Measurements from ENCODE around the gene ALAS1.

Gene ALAS1

DNA sequence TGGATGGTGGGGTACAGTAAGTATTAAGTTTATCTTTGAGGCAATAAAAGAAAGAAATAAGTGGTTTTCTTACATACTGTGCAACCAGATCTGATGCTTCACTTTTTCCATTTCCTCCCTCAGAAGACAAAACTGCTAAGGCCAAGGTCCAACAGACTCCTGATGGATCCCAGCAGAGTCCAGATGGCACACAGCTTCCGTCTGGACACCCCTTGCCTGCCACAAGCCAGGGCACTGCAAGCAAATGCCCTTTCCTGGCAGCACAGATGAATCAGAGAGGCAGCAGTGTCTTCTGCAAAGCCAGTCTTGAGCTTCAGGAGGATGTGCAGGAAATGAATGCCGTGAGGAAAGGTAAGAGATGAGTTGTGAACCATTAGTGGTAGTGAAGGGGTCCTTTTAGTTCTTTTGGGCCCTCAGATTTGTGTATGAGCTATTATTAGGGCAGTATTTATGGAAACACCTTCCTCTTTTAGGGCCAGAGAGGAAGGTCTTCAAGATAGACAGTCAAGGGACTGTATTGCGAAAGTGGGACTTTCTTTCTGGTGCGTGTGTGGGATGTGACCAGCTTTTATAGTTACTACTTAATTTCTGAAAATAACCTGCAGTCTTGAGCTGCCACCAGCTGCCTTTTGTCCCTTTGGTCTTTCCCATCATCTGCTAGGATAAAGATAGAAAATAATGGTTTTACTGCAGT, 4.6 kb downstream of the ALAS1 start:
- no peaks in the 10 kb centered on the region for H3K27me3 ChIP-seq (ENCODE audit: insufficient read depth, poor library complexity, severe bottlenecking)
- TF ChIP-seq POLR2AphosphoS5 (IDR thresholded peaks at IDR 0.05; ENCODE audit: low read depth) (peak; percentile 66), SPI1 (IDR thresholded peaks at IDR 0.05; ENCODE audit: borderline replicate concordance, low read depth) (peak; percentile 47; the same call in 1 of the 2 replicates), GABPA (IDR thresholded peaks at IDR 0.05; ENCODE audit: low read depth) (no peak)
- DNase-seq (ENCODE audit: low read depth in 1 of 2, low spot score in 1 of 2), result peak; percentile 77 to 79
- peak overlapping the region; percentile 3 for H3K4me3 ChIP-seq (replicated peaks; ENCODE audit: insufficient read depth, low read length)
- H3K27ac ChIP-seq (replicated peaks), result peak overlapping the region; percentile 88

DNA sequence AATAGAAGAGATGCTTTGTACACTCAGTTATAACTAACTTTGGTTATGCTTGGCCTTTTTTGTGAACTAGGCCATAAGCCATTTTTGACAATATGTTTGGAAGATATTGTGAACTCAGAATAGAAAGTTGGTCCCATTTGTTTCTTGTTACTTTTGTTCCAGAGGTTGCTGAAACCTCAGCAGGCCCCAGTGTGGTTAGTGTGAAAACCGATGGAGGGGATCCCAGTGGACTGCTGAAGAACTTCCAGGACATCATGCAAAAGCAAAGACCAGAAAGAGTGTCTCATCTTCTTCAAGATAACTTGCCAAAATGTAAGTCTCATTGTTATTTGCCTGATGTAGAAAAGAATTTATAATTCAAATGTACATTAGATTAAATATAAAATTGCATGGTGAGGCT, 5.7 kb downstream of the ALAS1 start:
- DNase-seq (ENCODE audit: low read depth in 1 of 2, low spot score in 1 of 2), result no peak
- Histone ChIP-seq H3K27ac (replicated peaks) (peak overlapping the region; percentile 88), H3K4me3 (replicated peaks; ENCODE audit: insufficient read depth, low read length) (no peak overlapping the region), H3K27me3 (ENCODE audit: insufficient read depth, poor library complexity, severe bottlenecking) (no peaks in the 10 kb centered on the region)
- no peak for TF ChIP-seq GABPA (IDR thresholded peaks at IDR 0.05; ENCODE audit: low read depth)
- TF ChIP-seq REST (IDR thresholded peaks at IDR 0.05; ENCODE audit: insufficient replicate concordance, low read depth), result no peak
- TF ChIP-seq, protein P1, sequence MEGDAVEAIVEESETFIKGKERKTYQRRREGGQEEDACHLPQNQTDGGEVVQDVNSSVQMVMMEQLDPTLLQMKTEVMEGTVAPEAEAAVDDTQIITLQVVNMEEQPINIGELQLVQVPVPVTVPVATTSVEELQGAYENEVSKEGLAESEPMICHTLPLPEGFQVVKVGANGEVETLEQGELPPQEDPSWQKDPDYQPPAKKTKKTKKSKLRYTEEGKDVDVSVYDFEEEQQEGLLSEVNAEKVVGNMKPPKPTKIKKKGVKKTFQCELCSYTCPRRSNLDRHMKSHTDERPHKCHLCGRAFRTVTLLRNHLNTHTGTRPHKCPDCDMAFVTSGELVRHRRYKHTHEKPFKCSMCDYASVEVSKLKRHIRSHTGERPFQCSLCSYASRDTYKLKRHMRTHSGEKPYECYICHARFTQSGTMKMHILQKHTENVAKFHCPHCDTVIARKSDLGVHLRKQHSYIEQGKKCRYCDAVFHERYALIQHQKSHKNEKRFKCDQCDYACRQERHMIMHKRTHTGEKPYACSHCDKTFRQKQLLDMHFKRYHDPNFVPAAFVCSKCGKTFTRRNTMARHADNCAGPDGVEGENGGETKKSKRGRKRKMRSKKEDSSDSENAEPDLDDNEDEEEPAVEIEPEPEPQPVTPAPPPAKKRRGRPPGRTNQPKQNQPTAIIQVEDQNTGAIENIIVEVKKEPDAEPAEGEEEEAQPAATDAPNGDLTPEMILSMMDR (IDR thresholded peaks at IDR 0.05; ENCODE audit: insufficient read depth, low read length), result no peak
- TF ChIP-seq SPI1 (IDR thresholded peaks at IDR 0.05; ENCODE audit: borderline replicate concordance, low read depth), result no peak
- no peak for TF ChIP-seq POLR2AphosphoS5 (IDR thresholded peaks at IDR 0.05; ENCODE audit: low read depth)

GRCh38 chr3:52204337-52205073, 6.5 kb downstream of the ALAS1 start:
- Histone ChIP-seq H3K27me3 (ENCODE audit: insufficient read depth, poor library complexity, severe bottlenecking) (no peaks in the 10 kb centered on the region), H3K4me3 (replicated peaks; ENCODE audit: insufficient read depth, low read length) (no peak overlapping the region), H3K27ac (replicated peaks) (peak overlapping the region; percentile 88)
- TF ChIP-seq, protein P1 (IDR thresholded peaks at IDR 0.05; ENCODE audit: insufficient read depth, low read length), result no peak
- peak in 1 of 2 experiments; percentile 53 for DNase-seq (ENCODE audit: low read depth in 1 of 2, low spot score in 1 of 2)

DNA sequence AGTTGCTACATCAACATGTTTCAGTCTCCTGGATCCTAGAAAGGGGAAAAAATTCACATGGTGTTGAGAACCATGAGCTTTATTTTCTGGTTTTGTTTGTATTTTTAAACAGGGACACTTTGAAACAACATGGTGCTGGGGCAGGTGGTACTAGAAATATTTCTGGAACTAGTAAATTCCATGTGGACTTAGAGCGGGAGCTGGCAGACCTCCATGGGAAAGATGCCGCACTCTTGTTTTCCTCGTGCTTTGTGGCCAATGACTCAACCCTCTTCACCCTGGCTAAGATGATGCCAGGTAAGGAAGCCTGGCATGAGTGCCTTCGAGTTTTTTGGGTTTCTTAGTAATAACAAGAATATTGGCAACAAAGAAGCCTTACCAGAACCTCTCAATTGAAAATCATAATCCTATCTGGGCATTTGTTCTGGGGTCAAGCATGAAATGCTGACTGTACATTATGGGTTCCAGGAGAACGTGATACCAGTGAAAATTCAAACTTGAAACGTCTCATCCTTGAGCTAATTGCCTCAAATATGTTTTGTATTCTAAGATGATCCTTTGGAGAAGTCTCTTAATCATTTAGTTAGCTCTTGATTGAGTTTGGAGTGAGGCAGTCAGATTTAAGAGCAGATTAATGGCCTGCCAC, 7.9 kb downstream of the ALAS1 start:
- peak overlapping the region; percentile 88 for H3K27ac ChIP-seq (replicated peaks)
- DNase-seq (ENCODE audit: low read depth in 1 of 2, low spot score in 1 of 2), result no peak
- H3K4me3 ChIP-seq (replicated peaks; ENCODE audit: insufficient read depth, low read length), result no peak overlapping the region
- TF ChIP-seq REST (IDR thresholded peaks at IDR 0.05; ENCODE audit: insufficient replicate concordance, low read depth), result no peak
- TF ChIP-seq POLR2AphosphoS5 (IDR thresholded peaks at IDR 0.05; ENCODE audit: low read depth), result no peak
- TF ChIP-seq, protein P1 (IDR thresholded peaks at IDR 0.05; ENCODE audit: insufficient read depth, low read length), result no peak
- no peak for TF ChIP-seq GABPA (IDR thresholded peaks at IDR 0.05; ENCODE audit: low read depth)
- no peak for TF ChIP-seq SPI1 (IDR thresholded peaks at IDR 0.05; ENCODE audit: borderline replicate concordance, low read depth)
- H3K27me3 ChIP-seq (ENCODE audit: insufficient read depth, poor library complexity, severe bottlenecking), result no peaks in the 10 kb centered on the region
